IMR-90 (cell line): Measurements from ENCODE around the gene DMRTC2. TPM values are rescaled to one million over a fixed set of nuclear protein-coding genes. Genes with fewer than 3 reads are reported as not detected.

Experiments
- ATAC-seq: fragments of 200-7000 bp; cut with Tn5 transposase; 2 replicates; pipeline ENCODE4 v1.9.1; 2020; ENCODE audit warnings: low read depth, mild to moderate bottlenecking, moderate library complexity
- BruUV-seq: library from RNA; stranded (reverse); fragments of 400-500 nt; replicated peaks from 2 replicates; lab custom pipeline; 2021; lab: Mats Ljungman, UMichigan
- CTCF ChIA-PET: fragments of 300-600 bp; formaldehyde crosslinking; extraction: SDS; loops from one replicate; lab custom pipeline; 2021; ENCODE audit warnings: antibody characterized with exemption; lab: Yijun Ruan, JAX
- POLR2A ChIA-PET: fragments of 300-600 bp; sonication (Branson Sonifier 250); formaldehyde crosslinking; loops from one replicate; lab custom pipeline; 2022; ENCODE audit warnings: antibody characterized with exemption; ENCODE audit not compliant: unreplicated experiment; lab: Charles Lee
- DNase-seq: peaks from one replicate; pipeline ENCODE4 v3.0.0; 2013
- H2AFZ ChIP-seq: replicated peaks from 2 replicates; pipeline ENCODE3; 2013; ENCODE audit warnings: low read length, mild to moderate bottlenecking; ENCODE audit not compliant: poor library complexity
- H2AK5ac ChIP-seq: 2 replicates; pipeline ENCODE4 v1.6.1; 2013; ENCODE audit warnings: low read depth, low read length, inconsistent platforms
- H2AK9ac ChIP-seq: replicated peaks from 2 replicates; pipeline ENCODE3; 2013; ENCODE audit warnings: mild to moderate bottlenecking, low read depth, low read length, moderate library complexity; ENCODE audit not compliant: poor library complexity
- H2BK120ac ChIP-seq: 2 replicates; pipeline ENCODE4 v1.6.1; 2013; ENCODE audit warnings: low read depth, low read length, inconsistent platforms
- H2BK15ac ChIP-seq: 3 replicates; pipeline ENCODE4 v1.6.1; 2013; ENCODE audit warnings: low read depth, low read length, inconsistent platforms
- H2BK20ac ChIP-seq: 2 replicates; pipeline ENCODE4 v1.6.1; 2013; ENCODE audit warnings: low read depth, mild to moderate bottlenecking, inconsistent platforms, low read length, moderate library complexity
- H2BK5ac ChIP-seq: 2 replicates; pipeline ENCODE4 v1.6.1; 2013; ENCODE audit warnings: mild to moderate bottlenecking, low read depth, low read length, inconsistent platforms; ENCODE audit not compliant: poor library complexity, severe bottlenecking
- H3K14ac ChIP-seq: replicated peaks from 2 replicates; pipeline ENCODE4 v1.6.1; 2013; ENCODE audit warnings: low read depth, low read length, inconsistent platforms
- H3K18ac ChIP-seq: 2 replicates; pipeline ENCODE4 v1.6.1; 2013; ENCODE audit warnings: low read depth, low read length, control low read depth
- H3K23ac ChIP-seq: 2 replicates; pipeline ENCODE4 v1.6.1; 2013; ENCODE audit warnings: low read depth, low read length, inconsistent platforms
- H3K27ac ChIP-seq: 2 replicates; pipeline ENCODE4 v1.5.1; 2013; ENCODE audit warnings: mild to moderate bottlenecking, control low read depth, low read length; ENCODE audit not compliant: insufficient read depth
- H3K27me3 ChIP-seq: 2 replicates; pipeline ENCODE4 v1.6.1; 2013; ENCODE audit warnings: low read length; ENCODE audit not compliant: control insufficient read depth, insufficient read depth
- H3K36me3 ChIP-seq: 2 replicates; pipeline ENCODE4 v1.6.1; 2013; ENCODE audit warnings: low read length, mixed read lengths; ENCODE audit not compliant: control insufficient read depth, insufficient read depth
- H3K4ac ChIP-seq: 2 replicates; pipeline ENCODE4 v1.6.1; 2013; ENCODE audit warnings: low read depth, low read length, inconsistent platforms
- H3K4me1 ChIP-seq: 2 replicates; pipeline ENCODE4 v1.6.1; 2013; ENCODE audit warnings: low read length, mixed read lengths; ENCODE audit not compliant: control insufficient read depth, insufficient read depth
- H3K4me2 ChIP-seq: 2 replicates; pipeline ENCODE4 v1.6.1; 2013; ENCODE audit warnings: low read depth, mild to moderate bottlenecking, control low read depth, low read length, moderate library complexity
- H3K4me3 ChIP-seq: 2 replicates; pipeline ENCODE4 v1.5.1; 2013; ENCODE audit warnings: low read depth, mild to moderate bottlenecking, control low read depth, low read length, moderate library complexity; ENCODE audit not compliant: insufficient read depth
- H3K56ac ChIP-seq: 2 replicates; pipeline ENCODE4 v1.6.1; 2013; ENCODE audit warnings: low read length, inconsistent platforms; ENCODE audit not compliant: insufficient read depth; ENCODE audit errors: extremely low read depth
- H3K79me1 ChIP-seq, 2 experiments: 2 replicates each; pipeline ENCODE4 v1.6.1; 2013; ENCODE audit warnings: low read length in 2 of 2, inconsistent platforms in 1 of 2, low read depth in 1 of 2
- H3K9ac ChIP-seq: 2 replicates; pipeline ENCODE4 v1.6.1; 2013; ENCODE audit warnings: low read depth, low read length, control low read depth
- H3K9me1 ChIP-seq: 2 replicates; pipeline ENCODE4 v1.6.1; 2013; ENCODE audit warnings: low read length, inconsistent platforms; ENCODE audit not compliant: insufficient read depth
- H3K9me3 ChIP-seq: 2 replicates; pipeline ENCODE4 v1.6.1; 2013; ENCODE audit warnings: low read length; ENCODE audit not compliant: control insufficient read depth, insufficient read depth
- H4K20me1 ChIP-seq: 2 replicates; pipeline ENCODE4 v1.6.1; 2013; ENCODE audit warnings: low read length, inconsistent platforms; ENCODE audit not compliant: insufficient read depth
- H4K5ac ChIP-seq: 2 replicates; pipeline ENCODE4 v1.6.1; 2013; ENCODE audit warnings: mild to moderate bottlenecking, low read depth, low read length, control low read depth
- H4K8ac ChIP-seq, 2 experiments: 2 replicates each; pipeline ENCODE4 v1.6.1; 2013; ENCODE audit warnings: low read depth in 2 of 2, low read length in 2 of 2, control low read depth in 1 of 2, inconsistent platforms in 1 of 2
- H4K91ac ChIP-seq: 2 replicates; pipeline ENCODE4 v1.6.1; 2013; ENCODE audit warnings: low read depth, low read length, inconsistent platforms; ENCODE audit not compliant: insufficient read depth
- CEBPB ChIP-seq: IDR thresholded peaks from 2 replicates; pipeline ENCODE4 v1.6.1; 2012; ENCODE audit warnings: low read depth, low read length, improper control_type of control experiment
- MAFK ChIP-seq: IDR thresholded peaks from 2 replicates; pipeline ENCODE4 v1.6.1; 2012; ENCODE audit warnings: low read depth, low read length, improper control_type of control experiment
- NFE2L2 ChIP-seq: fragments of 150-350 bp; IDR thresholded peaks from 2 replicates; pipeline ENCODE4 v1.6.1; 2016; ENCODE audit warnings: low read depth, mild to moderate bottlenecking, low read length
- whole genome bisulfite sequencing, 2 experiments: methylation state at CpG; one replicate each; pipeline versions ENCODE4 v1.1.5 to v1.1.7; 2013; ENCODE audit warnings: missing lambda C conversion rate in 2 of 2; ENCODE audit not compliant: insufficient read length in 1 of 2; ENCODE audit errors: extremely low coverage in 2 of 2; 5-methylcytosine and 5-hydroxymethylcytosine counted together
- dilution Hi-C: fragments of 300-500 bp; cut with HindIII; formaldehyde crosslinking; loops from one replicate; pipeline ENCODE4 v1.14.3; 2018; ENCODE audit warnings: low sequenced_read_pairs; ENCODE audit not compliant: unreplicated experiment
- in situ Hi-C: fragments of 300-500 bp; cut with MboI; formaldehyde crosslinking; loops from 3 replicates; pipeline ENCODE4 v1.14.3; 2019; ENCODE audit warnings: low sequenced_read_pairs, inconsistent platforms, mixed read lengths
- intact Hi-C: fragments of 100-400 bp; cut with micrococcal nuclease; formaldehyde crosslinking; loops from 2 replicates; pipeline ENCODE4 v1.10.0; 2022
- polyA plus RNA-seq, 3 experiments: library from polyadenylated mRNA; depleted of rRNA; stranded (reverse); fragments of >200 nt; gene quantifications; 2 replicates each; pipeline ENCODE4 v1.2.3, GENCODE V29; 2012; ENCODE audit warnings: low replicate concordance in 1 of 3
- total RNA-seq: library from RNA; depleted of rRNA; stranded (reverse); fragments of >200 nt; gene quantifications from 2 replicates; pipeline ENCODE4 v1.2.3, GENCODE V29; 2012
- TF ChIP-seq, protein P1 (sequence below): fragments of 150-350 bp; IDR thresholded peaks from 2 replicates; pipeline ENCODE4 v1.6.1; 2016; ENCODE audit warnings: low read depth, mild to moderate bottlenecking, low read length, moderate library complexity, borderline replicate concordance

The DMRTC2 gene
- total and polyA plus RNA-seq, 2 of the 4 experiments (the other 2 are of a cell fraction): not detected

DNA sequence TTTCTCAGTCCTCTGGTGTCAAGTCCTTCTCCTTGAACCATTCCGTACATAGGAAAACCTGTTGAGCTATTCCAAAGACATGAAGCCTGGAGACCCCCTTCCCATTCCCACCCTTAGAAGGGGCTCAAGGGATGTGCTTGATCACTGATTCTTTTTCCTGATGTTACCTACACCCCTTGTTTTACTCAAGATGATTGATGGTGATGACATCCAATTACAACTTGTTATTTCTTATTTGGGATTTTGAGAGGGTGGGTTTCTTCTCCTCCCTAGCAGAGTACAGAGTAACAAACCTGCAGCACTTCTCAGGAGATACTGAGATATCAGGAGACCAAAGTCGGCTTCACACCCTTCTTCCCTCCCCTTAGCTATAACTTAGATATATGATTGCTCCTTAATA is 8.5 kb downstream of the DMRTC2 start:
- Histone ChIP-seq H3K79me1 (no peaks in the 10 kb centered on the region), H2AK5ac (no peak overlapping the region), H2BK15ac (no peak overlapping the region), H3K9ac (no peak overlapping the region), H3K4me3 (no peak overlapping the region), H3K9me1 (no peaks in the 10 kb centered on the region), H3K36me3 (no peaks in the 10 kb centered on the region), H4K5ac (no peak overlapping the region), H3K56ac (no peak overlapping the region), H3K4me2 (no peak overlapping the region), H2AFZ (no peak overlapping the region), H4K8ac (no peak overlapping the region), H3K14ac (no peak overlapping the region), H4K20me1 (no peaks in the 10 kb centered on the region), H2AK9ac (no peak overlapping the region), H3K18ac (no peak overlapping the region), H2BK120ac (no peak overlapping the region), H2BK20ac (no peak overlapping the region), H3K23ac (no peak overlapping the region), H2BK5ac (no peak overlapping the region), H3K4ac (no peak overlapping the region), H4K91ac (no peak overlapping the region), H3K4me1 (no peaks in the 10 kb centered on the region), H3K9me3 (no peaks in the 10 kb centered on the region), H3K27me3 (peaks cover 47% of the 10 kb centered on the region), H3K27ac (no peak overlapping the region)
- dilution Hi-C loops: no loop called here
- in situ Hi-C loops: no loop called here
- intact Hi-C loops: no loop called here
- no peak for DNase-seq
- no CpG with 5 or more reads among the region's 2 CpGs for WGBS, 2 experiments
- ChIA-PET POLR2A (no interaction called here), CTCF (no interaction called here)
- TF ChIP-seq CEBPB (no peak), MAFK (no peak), NFE2L2 (no peak)
- TF ChIP-seq, protein P1, sequence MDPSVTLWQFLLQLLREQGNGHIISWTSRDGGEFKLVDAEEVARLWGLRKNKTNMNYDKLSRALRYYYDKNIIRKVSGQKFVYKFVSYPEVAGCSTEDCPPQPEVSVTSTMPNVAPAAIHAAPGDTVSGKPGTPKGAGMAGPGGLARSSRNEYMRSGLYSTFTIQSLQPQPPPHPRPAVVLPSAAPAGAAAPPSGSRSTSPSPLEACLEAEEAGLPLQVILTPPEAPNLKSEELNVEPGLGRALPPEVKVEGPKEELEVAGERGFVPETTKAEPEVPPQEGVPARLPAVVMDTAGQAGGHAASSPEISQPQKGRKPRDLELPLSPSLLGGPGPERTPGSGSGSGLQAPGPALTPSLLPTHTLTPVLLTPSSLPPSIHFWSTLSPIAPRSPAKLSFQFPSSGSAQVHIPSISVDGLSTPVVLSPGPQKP: no peak
- ATAC-seq: no peak
- no TSS peak for BruUV-seq
